HG03103 (cell line): ENCODE results near the gene OTOP3.
A peak's percentile ranks its signal among the peaks of the same experiment; 100 is the strongest.
"Not testable (repeated sequence)": the region's sequence is repeated elsewhere in the genome, so short reads cannot be mapped to it uniquely, and the experiment has no call there.

Experiments
- ATAC-seq: cut with Tn5 transposase; IDR thresholded peaks from one replicate; pipeline ENCODE4 v1.9.1; 2021; ENCODE audit warnings: low read depth; ENCODE audit not compliant: unreplicated experiment

The OTOP3 gene

GRCh38 chr17:74981318-74981978 lies 45.8 kb downstream of the OTOP3 start:
- ATAC-seq: no peak

- no peak for ATAC-seq
Measured at GRCh38 chr17:74981979-74982662, 46.4 kb downstream of the OTOP3 start.

DNA sequence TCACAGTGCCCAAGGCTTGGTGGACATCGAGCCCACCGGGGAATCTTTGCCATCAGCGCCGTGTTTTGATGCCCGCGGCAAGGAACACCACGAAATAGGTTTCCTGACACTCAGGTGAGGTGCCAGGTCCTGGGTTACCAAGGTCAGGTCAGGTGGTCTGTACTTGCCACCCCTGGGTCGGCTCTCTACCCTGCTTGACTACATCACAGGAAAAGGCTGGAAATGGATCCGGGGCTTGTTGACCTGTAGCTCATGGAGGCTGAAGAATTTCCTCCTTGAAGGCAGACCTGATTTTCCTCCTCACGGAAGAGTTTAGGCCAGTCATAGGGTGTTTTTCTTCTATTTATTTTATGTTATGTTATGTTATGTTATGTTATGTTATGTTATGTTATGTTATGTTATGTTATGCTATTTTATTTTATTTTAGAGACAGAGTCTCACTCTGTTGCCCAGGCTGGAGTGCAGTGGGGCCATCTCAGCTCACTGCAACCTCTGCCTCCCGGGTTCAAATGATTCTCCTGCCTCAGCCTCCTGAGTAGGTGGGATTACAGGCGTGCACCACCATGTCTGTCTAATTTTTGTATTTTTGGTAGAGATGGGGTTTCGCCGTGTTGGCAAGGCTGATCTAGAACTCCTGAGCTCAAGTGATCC lies 47.1 kb downstream of the OTOP3 start:
- not testable (repeated sequence) for ATAC-seq

DNA sequence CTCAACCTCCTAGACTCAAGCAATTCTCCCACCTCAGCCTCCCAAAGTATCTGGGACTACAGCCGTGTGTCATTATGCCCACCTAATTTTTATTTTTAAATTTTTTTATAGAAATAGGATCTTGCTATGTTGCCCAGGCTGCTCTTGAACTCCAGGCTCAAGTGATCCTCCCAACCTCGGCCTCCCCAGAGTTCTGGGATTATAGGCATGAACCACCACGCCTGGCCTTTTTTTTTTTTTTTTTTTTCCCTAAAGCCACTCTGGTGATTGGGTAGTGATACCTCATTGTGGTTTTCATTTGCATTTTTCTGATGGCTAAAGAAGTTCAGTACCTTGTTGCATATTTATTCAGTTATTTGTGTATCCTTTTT lies 50.5 kb downstream of the OTOP3 start:
- ATAC-seq: no peak

DNA sequence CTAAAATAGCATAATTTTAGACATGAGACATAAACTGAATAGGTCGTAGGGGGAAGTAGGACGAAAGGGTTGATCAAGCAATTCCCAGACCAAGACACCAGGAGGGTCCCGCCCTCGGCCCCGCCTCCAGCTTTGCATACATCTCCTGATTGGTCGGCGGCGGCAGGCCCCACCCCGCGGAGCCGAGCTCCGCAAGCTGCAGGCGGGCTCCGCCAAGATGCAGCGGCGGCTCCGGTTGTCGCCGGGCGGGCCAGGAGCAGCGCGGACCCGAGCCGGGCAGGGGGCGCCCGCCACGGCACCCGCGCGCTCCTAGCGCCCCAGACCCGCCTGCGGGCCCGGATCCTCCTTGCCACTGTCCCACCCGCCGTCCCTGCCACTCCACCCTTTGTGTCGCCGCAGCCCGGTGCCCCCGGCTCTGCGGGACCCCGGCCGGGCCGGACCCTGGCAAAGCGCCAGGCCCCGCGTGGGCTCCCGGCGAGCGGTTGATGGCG lies 51.8 kb downstream of the OTOP3 start, which contains the start of gene CDR2L:
TSS of gene CDR2L (plus strand) at position 215 of the 491 bp plus-strand sequence. CDS start 412 bp downstream, outside the sequence.
- peak; percentile 95 for ATAC-seq

DNA sequence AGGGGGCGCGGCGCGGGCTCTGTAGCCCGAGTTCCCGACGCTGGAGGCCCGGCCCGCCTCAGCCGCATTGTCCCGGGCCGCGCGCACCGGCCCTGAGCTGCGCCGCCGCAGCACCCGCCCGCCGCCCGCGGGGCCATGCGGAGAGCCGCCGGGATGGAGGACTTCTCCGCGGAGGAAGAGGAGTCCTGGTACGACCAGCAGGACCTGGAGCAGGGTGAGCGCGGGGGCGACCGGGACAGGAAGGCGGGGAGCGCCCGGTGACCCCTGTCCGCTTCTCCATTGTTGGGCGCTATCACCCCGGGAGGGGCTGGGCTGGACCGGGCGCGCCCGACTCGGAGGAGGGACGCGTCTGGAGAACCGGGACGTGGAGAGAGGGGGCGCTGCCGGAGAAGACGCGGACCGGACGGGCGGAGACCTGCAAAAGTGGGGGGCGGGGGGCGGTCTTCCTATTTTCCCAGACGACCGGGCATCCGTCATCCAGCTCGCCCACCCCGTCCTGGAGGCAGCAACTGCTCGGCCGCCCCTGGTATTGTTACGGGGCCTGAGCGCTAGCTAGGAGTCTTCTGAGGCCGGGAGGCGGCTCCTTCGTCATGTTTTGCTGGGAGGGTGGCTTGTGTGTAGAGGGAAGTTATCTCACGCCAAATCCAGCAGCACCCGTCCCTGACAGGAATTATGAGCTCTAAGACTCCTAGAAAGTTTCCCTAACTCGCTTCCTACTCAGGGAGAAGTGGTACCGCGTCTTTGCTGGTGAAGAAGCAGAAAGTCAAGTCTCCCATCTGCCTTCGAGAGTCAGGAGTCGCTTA lies 52.4 kb downstream of the OTOP3 start:
- ATAC-seq: peak; percentile 10

- ATAC-seq: no peak
Measured at GRCh38 chr17:74990581-74991105, 54.9 kb downstream of the OTOP3 start.

DNA sequence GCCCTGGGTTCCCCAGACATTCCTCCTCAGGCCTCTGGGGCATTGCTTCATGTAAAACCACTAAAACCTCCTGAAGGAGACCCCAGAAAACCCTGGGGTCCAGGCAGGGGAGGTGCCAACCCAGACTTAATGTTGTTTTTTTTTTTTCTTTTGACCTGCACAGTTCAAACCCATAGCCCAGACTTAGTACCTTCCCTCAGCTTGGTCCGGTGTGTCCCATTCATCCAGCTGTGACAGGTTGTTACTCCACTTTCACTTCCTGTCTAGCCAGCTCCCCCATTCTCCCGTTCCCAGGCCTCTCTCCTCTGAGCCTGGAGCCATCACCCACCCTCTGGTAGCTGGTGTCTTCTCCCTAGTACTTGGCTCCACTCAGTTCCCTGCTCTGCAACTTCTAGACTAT lies 56.5 kb downstream of the OTOP3 start:
- no peak for ATAC-seq

GRCh38 chr17:74994440-74994839 lies 58.7 kb downstream of the OTOP3 start:
- ATAC-seq: no peak

DNA sequence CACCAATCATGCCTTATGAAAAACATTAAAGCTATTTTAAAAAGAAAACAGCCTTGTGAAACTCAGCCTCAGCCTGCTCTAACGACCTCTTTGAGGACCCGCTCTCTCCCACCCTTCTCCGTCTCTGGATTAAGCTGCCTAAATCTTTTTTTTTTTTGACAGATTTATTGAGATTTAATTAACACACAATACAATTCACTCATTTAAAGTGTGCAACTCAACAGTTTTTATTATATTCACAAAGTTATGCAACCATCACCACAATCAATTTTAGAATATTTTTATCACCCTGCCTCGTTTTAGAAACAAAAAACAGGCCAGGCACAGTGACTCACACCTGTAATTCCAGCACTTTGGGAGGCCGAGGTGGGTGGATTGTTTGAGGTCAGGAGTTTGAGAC lies 60.1 kb downstream of the OTOP3 start:
- no peak for ATAC-seq

DNA sequence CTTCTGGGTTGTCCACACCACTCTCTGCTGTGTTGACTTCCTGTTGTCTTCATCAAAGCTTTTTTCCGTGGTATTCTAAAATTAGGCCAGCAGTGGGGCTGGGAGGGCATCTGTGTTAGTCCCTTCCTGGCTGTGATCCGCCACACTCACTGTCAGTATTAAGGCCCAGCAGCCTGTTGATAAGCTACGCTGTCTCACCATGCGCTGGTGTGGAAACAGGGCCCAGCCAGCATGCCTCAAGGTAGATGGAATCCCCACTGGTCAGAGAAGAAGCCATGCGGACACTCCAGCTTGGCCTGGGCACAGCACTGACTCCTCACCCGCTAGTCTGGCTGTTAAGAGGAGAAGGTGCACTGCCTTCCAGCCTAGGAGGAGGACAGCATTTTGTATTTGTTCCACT lies 63.1 kb downstream of the OTOP3 start:
- ATAC-seq: no peak

DNA sequence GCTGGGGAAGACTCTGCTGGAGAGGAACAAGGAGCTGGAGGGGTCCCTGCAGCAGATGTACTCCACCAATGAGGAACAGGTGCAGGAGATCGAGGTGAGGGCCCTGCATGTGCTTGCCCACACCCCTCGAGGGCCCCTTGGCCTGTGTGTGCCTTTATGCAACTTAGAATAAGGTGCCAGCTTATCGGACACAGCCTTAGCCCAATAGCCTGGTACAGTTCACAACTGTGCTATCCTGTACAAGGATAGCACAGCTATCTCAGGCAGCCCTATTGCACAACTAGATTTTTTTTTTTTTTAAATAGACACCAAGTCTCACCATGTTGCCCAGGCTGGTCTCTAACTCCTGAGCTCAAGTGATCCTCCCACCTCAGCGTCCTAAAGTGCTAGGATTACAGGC lies 63.8 kb downstream of the OTOP3 start:
- no peak for ATAC-seq
